HG03066 (cell line): Measurements from ENCODE around the gene PDLIM7.
"Not testable (repeated sequence)": the region's sequence is repeated elsewhere in the genome, so short reads cannot be mapped to it uniquely, and the experiment has no call there.

ENCODE experiments used
- ATAC-seq: cut with Tn5 transposase; IDR thresholded peaks from one replicate; pipeline ENCODE4 v1.9.1; 2021; ENCODE audit warnings: low read depth; ENCODE audit not compliant: unreplicated experiment

Gene PDLIM7

GRCh38 chr5:177497292-177498012, at the start of gene PDLIM7:
PDLIM7 (minus strand) TSS chr5:177497604; CDS start chr5:177496512, 1,092 bp downstream.
- ATAC-seq: peak; percentile 69

- ATAC-seq: no peak
These were observed 48.9 kb upstream of the PDLIM7 start for GRCh38 chr5:177546258-177546741.

GRCh38 chr5:177545487-177546257, 48.3 kb upstream of the PDLIM7 start:
- no peak for ATAC-seq

- no peak for ATAC-seq
These were observed 45.5 kb upstream of the PDLIM7 start for GRCh38 chr5:177542816-177543465.

GRCh38 chr5:177540438-177540837, 43.0 kb upstream of the PDLIM7 start:
- no peak for ATAC-seq

GRCh38 chr5:177539411-177539810, 42.0 kb upstream of the PDLIM7 start:
- no peak for ATAC-seq

- ATAC-seq: no peak
These were observed 41.5 kb upstream of the PDLIM7 start for GRCh38 chr5:177538876-177539275.

GRCh38 chr5:177537389-177538361, 40.3 kb upstream of the PDLIM7 start:
- no peak for ATAC-seq

- ATAC-seq: no peak
These were observed 39.0 kb upstream of the PDLIM7 start for GRCh38 chr5:177536386-177536785.

GRCh38 chr5:177535125-177535524, 37.7 kb upstream of the PDLIM7 start:
- ATAC-seq: no peak

GRCh38 chr5:177534433-177534832, 37.0 kb upstream of the PDLIM7 start:
- ATAC-seq: not testable (repeated sequence)

GRCh38 chr5:177531209-177531940, 34.0 kb upstream of the PDLIM7 start:
- ATAC-seq: no peak

GRCh38 chr5:177530638-177531037, 33.2 kb upstream of the PDLIM7 start:
- ATAC-seq: no peak

GRCh38 chr5:177529247-177530203, 32.1 kb upstream of the PDLIM7 start:
- no peak for ATAC-seq

- ATAC-seq: no peak
These were observed 31.2 kb upstream of the PDLIM7 start for GRCh38 chr5:177528631-177529030.

- ATAC-seq: no peak
These were observed 30.2 kb upstream of the PDLIM7 start for GRCh38 chr5:177527595-177527994.

- ATAC-seq: no peak
These were observed 29.4 kb upstream of the PDLIM7 start for GRCh38 chr5:177526791-177527190.

- no peak for ATAC-seq
These were observed 28.8 kb upstream of the PDLIM7 start for GRCh38 chr5:177526191-177526590.
